ENCODE measurements around the gene MAVS.

Gene MAVS

GRCh38 chr20:3863317-3863716 lies 16.7 kb downstream of the MAVS start:
- no peaks in the 10 kb centered on the region for H3K27me3 ChIP-seq (ENCODE audit: low read depth, low read length)
- no peak overlapping the region for H3K4me3 ChIP-seq (ENCODE audit: low read length)
- no peak overlapping the region for H3K9ac ChIP-seq (ENCODE audit: low read length)
- H3K4me2 ChIP-seq (ENCODE audit: low read length): no peak overlapping the region
- H3K79me2 ChIP-seq (ENCODE audit: low read length): no peaks in the 10 kb centered on the region
- peaks cover 55% of the 10 kb centered on the region for H3K36me3 ChIP-seq (replicated peaks; ENCODE audit: low read depth, low read length)
- no peaks in the 10 kb centered on the region for H3K9me3 ChIP-seq (ENCODE audit: insufficient read depth, low read length)
- no peak overlapping the region for H3K27ac ChIP-seq (ENCODE audit: low read length)
- no peaks in the 10 kb centered on the region for H4K20me1 ChIP-seq (ENCODE audit: insufficient read depth, low read length)
- TF ChIP-seq EZH2phosphoT487 (IDR thresholded peaks at IDR 0.05; ENCODE audit: low read depth) (no peak), CTCF (IDR thresholded peaks at IDR 0.05; ENCODE audit: low read depth, low read length) (no peak)
- peaks cover 11% of the 10 kb centered on the region for H3K4me1 ChIP-seq (ENCODE audit: low read length)
- no peak overlapping the region for H2AFZ ChIP-seq (ENCODE audit: low read depth, low read length)

GRCh38 chr20:3864518-3864917 lies 17.9 kb downstream of the MAVS start:
- H3K4me2 ChIP-seq (ENCODE audit: low read length): no peak overlapping the region

DNA sequence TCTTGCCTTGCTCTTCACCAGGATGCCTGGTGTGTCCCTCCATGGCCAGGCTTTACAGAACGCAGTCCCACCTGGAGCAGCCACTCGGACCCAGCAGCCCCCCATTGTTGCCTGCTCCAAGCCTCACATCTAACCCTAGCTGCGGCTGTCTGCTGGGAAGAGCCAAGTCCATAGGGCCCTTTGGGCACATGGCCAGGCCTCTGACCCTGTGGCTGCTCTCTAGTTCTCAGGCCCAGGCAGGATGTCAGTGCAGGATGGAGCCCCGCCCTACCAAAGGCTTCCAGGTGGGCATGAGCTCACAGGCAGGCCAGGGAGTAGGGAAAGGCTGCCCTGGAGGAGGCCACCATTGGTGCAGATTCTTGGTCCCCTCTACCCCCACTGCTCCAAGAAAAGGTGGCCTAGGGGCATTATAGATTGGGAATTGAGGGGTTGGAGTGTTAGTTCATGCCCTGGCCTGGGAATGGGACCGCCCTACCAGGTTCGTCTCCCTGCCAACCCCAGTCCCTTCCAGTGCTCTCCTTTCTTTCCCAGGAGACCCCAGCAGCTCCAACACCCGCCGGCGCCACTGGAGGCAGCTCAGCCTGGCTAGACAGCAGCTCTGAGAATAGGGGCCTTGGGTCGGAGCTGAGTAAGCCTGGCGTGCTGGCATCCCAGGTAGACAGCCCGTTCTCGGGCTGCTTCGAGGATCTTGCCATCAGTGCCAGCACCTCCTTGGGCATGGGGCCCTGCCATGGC lies 18.7 kb downstream of the MAVS start:
- H3K9me3 ChIP-seq (ENCODE audit: insufficient read depth, low read length): no peaks in the 10 kb centered on the region
- peaks cover 11% of the 10 kb centered on the region for H3K4me1 ChIP-seq (ENCODE audit: low read length)
- no peaks in the 10 kb centered on the region for H3K79me2 ChIP-seq (ENCODE audit: low read length)
- no peak overlapping the region for H2AFZ ChIP-seq (ENCODE audit: low read depth, low read length)
- H4K20me1 ChIP-seq (ENCODE audit: insufficient read depth, low read length): no peaks in the 10 kb centered on the region
- H3K9ac ChIP-seq (ENCODE audit: low read length): no peak overlapping the region
- TF ChIP-seq CTCF (IDR thresholded peaks at IDR 0.05; ENCODE audit: low read depth, low read length) (no peak), EZH2phosphoT487 (IDR thresholded peaks at IDR 0.05; ENCODE audit: low read depth) (no peak)
- no peak overlapping the region for H3K27ac ChIP-seq (ENCODE audit: low read length)
- H3K36me3 ChIP-seq (replicated peaks; ENCODE audit: low read depth, low read length): peaks cover 55% of the 10 kb centered on the region
- H3K4me2 ChIP-seq (ENCODE audit: low read length): no peak overlapping the region
- H3K4me3 ChIP-seq (ENCODE audit: low read length): no peak overlapping the region
- no peaks in the 10 kb centered on the region for H3K27me3 ChIP-seq (ENCODE audit: low read depth, low read length)

More at GRCh38 chr20:3864518-3864917, 17.9 kb downstream of the MAVS start:
- no peak overlapping the region for H3K4me3 ChIP-seq (ENCODE audit: low read length)
- H4K20me1 ChIP-seq (ENCODE audit: insufficient read depth, low read length): no peaks in the 10 kb centered on the region
- no peak overlapping the region for H3K9ac ChIP-seq (ENCODE audit: low read length)
- H3K27me3 ChIP-seq (ENCODE audit: low read depth, low read length): no peaks in the 10 kb centered on the region
- H3K9me3 ChIP-seq (ENCODE audit: insufficient read depth, low read length): no peaks in the 10 kb centered on the region
- H3K79me2 ChIP-seq (ENCODE audit: low read length): no peaks in the 10 kb centered on the region
- H3K36me3 ChIP-seq (replicated peaks; ENCODE audit: low read depth, low read length): peaks cover 55% of the 10 kb centered on the region
- no peak overlapping the region for H2AFZ ChIP-seq (ENCODE audit: low read depth, low read length)
- TF ChIP-seq EZH2phosphoT487 (IDR thresholded peaks at IDR 0.05; ENCODE audit: low read depth) (no peak), CTCF (IDR thresholded peaks at IDR 0.05; ENCODE audit: low read depth, low read length) (no peak)
- H3K27ac ChIP-seq (ENCODE audit: low read length): no peak overlapping the region
- peaks cover 11% of the 10 kb centered on the region for H3K4me1 ChIP-seq (ENCODE audit: low read length)

DNA sequence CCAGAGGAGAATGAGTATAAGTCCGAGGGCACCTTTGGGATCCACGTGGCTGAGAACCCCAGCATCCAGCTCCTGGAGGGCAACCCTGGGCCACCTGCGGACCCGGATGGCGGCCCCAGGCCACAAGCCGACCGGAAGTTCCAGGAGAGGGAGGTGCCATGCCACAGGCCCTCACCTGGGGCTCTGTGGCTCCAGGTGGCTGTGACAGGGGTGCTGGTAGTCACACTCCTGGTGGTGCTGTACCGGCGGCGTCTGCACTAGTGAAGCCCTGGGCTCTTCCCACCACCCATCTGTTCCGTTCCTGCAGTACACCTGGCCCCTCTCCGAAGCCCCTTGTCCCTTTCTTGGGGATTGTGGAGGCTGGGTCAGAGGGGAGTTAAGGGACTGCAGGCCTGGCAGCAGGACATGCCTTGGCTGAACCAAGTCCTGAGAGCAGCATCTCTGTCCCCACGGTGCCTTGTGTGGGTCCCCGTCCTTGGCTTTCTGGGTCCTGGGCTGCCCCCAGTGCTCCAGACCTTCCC lies 19.3 kb downstream of the MAVS start:
- Histone ChIP-seq H3K36me3 (replicated peaks; ENCODE audit: low read depth, low read length) (peaks cover 55% of the 10 kb centered on the region), H3K9ac (ENCODE audit: low read length) (no peak overlapping the region), H3K9me3 (ENCODE audit: insufficient read depth, low read length) (no peaks in the 10 kb centered on the region), H3K4me1 (ENCODE audit: low read length) (peaks cover 11% of the 10 kb centered on the region), H2AFZ (ENCODE audit: low read depth, low read length) (no peak overlapping the region), H3K79me2 (ENCODE audit: low read length) (no peaks in the 10 kb centered on the region), H3K4me2 (ENCODE audit: low read length) (no peak overlapping the region), H3K4me3 (ENCODE audit: low read length) (no peak overlapping the region), H4K20me1 (ENCODE audit: insufficient read depth, low read length) (no peaks in the 10 kb centered on the region), H3K27ac (ENCODE audit: low read length) (no peak overlapping the region), H3K27me3 (ENCODE audit: low read depth, low read length) (no peaks in the 10 kb centered on the region)
- TF ChIP-seq CTCF (IDR thresholded peaks at IDR 0.05; ENCODE audit: low read depth, low read length) (no peak), EZH2phosphoT487 (IDR thresholded peaks at IDR 0.05; ENCODE audit: low read depth) (no peak)

Data from OCI-LY3 (cell line).